Panc1 (cell line): ENCODE data around the gene DNPH1. TPM values are rescaled to one million over a fixed set of nuclear protein-coding genes. Genes with fewer than 3 reads are reported as not detected.

ENCODE experiments used
- ATAC-seq: fragments of 200-7000 bp; cut with Tn5 transposase; 2 replicates; pipeline ENCODE4 v1.9.1; 2020; ENCODE audit warnings: mild to moderate bottlenecking, moderate library complexity
- BruUV-seq: library from RNA; stranded (reverse); fragments of 400-500 nt; replicated peaks from 2 replicates; lab custom pipeline; 2021; lab: Mats Ljungman, UMichigan
- CTCF ChIA-PET: fragments of 300-600 bp; sonication (Branson Sonifier 250); formaldehyde crosslinking; loops from one replicate; lab custom pipeline; 2022; ENCODE audit warnings: antibody characterized with exemption; lab: Charles Lee
- POLR2A ChIA-PET: fragments of 300-600 bp; sonication (Branson Sonifier 250); formaldehyde crosslinking; loops from one replicate; lab custom pipeline; 2022; ENCODE audit warnings: antibody characterized with exemption; lab: Charles Lee
- DNase-seq: peaks from one replicate; pipeline ENCODE4 v3.0.0-alpha.2; 2010; ENCODE audit warnings: low read depth, low spot score
- H3K27ac ChIP-seq: 2 replicates; pipeline ENCODE4 v1.5.1; 2011; ENCODE audit warnings: mild to moderate bottlenecking, low read length, inconsistent platforms
- H3K27me3 ChIP-seq: fragments of 200-500 bp; sonication (Bioruptor generic); 2 replicates; pipeline ENCODE4 v1.6.0; 2014; ENCODE audit warnings: low read length, inconsistent platforms; ENCODE audit not compliant: control insufficient read depth, insufficient read depth
- H3K36me3 ChIP-seq: fragments of 200-500 bp; sonication (Bioruptor generic); 2 replicates; pipeline ENCODE4 v1.5.1; 2014; ENCODE audit warnings: inconsistent platforms, mild to moderate bottlenecking, low read length, moderate library complexity; ENCODE audit not compliant: control insufficient read depth, insufficient read depth
- H3K4me1 ChIP-seq: 2 replicates; pipeline ENCODE4 v1.5.1; 2011; ENCODE audit warnings: inconsistent platforms, mild to moderate bottlenecking, low read length, moderate library complexity; ENCODE audit not compliant: control insufficient read depth, insufficient read depth
- H3K4me3 ChIP-seq, 2 experiments: 2 replicates each; pipeline ENCODE4 v1.5.1; 2011 to 2012; ENCODE audit warnings: low read depth in 2 of 2, low read length in 2 of 2, mild to moderate bottlenecking in 2 of 2, inconsistent platforms in 1 of 2, moderate library complexity in 1 of 2
- H3K9me3 ChIP-seq: fragments of 200-500 bp; sonication (Bioruptor generic); 2 replicates; pipeline ENCODE4 v1.5.1; 2014; ENCODE audit warnings: low read depth, mild to moderate bottlenecking, inconsistent platforms, low read length, moderate library complexity; ENCODE audit not compliant: control insufficient read depth, insufficient read depth
- CTCF ChIP-seq: fragments of 450-650 bp; IDR thresholded peaks from 2 replicates; pipeline ENCODE4 v1.5.1; 2017; ENCODE audit warnings: mild to moderate bottlenecking
- POLR2AphosphoS5 ChIP-seq: IDR thresholded peaks from 2 replicates; pipeline ENCODE4 v1.6.1; 2012; ENCODE audit warnings: mild to moderate bottlenecking, low read depth, low read length, moderate library complexity
- REST ChIP-seq, 2 experiments: IDR thresholded peaks; 2 replicates each; pipeline ENCODE4 v1.6.1; 2011 to 2012; ENCODE audit warnings: low read depth in 2 of 2, control low read depth in 1 of 2, low read length in 1 of 2, mild to moderate bottlenecking in 1 of 2, moderate library complexity in 1 of 2; ENCODE audit not compliant: insufficient read depth in 1 of 2
- SIN3A ChIP-seq: IDR thresholded peaks from 2 replicates; pipeline ENCODE4 v1.6.1; 2012; ENCODE audit warnings: low read depth, mild to moderate bottlenecking, low read length, moderate library complexity, borderline replicate concordance; ENCODE audit not compliant: insufficient read depth
- TCF7L2 ChIP-seq: IDR thresholded peaks from 2 replicates; pipeline ENCODE4 v1.6.1; 2011; ENCODE audit warnings: mild to moderate bottlenecking, low read depth, low read length, inconsistent platforms
- in situ Hi-C: cut with HindIII; loops from 2 replicates; pipeline ENCODE4 v1.10.0; 2016; ENCODE audit warnings: low sequenced_read_pairs, low pct_unique_long_range_greater_than_20kb
- intact Hi-C: fragments of 100-400 bp; cut with micrococcal nuclease; formaldehyde crosslinking; loops from one replicate; pipeline ENCODE4 v1.10.0; 2022; ENCODE audit not compliant: unreplicated experiment
- total RNA-seq: library from RNA; stranded (reverse); gene quantifications from one replicate; pipeline ENCODE4 v1.2.1, GENCODE V29; 2021; ENCODE audit not compliant: unreplicated experiment

The DNPH1 gene
- total RNA-seq, 1 experiment from 2014 or later = 67.3 TPM

- in situ Hi-C loops = no loop called here
- POLR2A ChIA-PET = no interaction called here
- BruUV-seq = no TSS peak
- CTCF ChIA-PET = no interaction called here
- Histone ChIP-seq H3K36me3 (peaks cover 6% of the 10 kb centered on the region; the same call in 1 of the 2 replicates), H3K4me1 (no peaks in the 10 kb centered on the region), H3K27me3 (no peaks in the 10 kb centered on the region), H3K9me3 (no peaks in the 10 kb centered on the region), H3K27ac (no peak overlapping the region), H3K4me3 (no peak overlapping the region)
- no peak for ATAC-seq
- no peak for TF ChIP-seq TCF7L2
- no peak for TF ChIP-seq REST (IDR thresholded peaks at IDR 0.05; ENCODE audit: insufficient read depth in 1 of 2, low read depth in 2 of 2, low read length in 1 of 2)
- DNase-seq = no peak
- intact Hi-C loops = no loop called here
Observed at GRCh38 chr6:43189776-43190304, 39.4 kb downstream of the DNPH1 start.

GRCh38 chr6:43188426-43188825 lies 40.9 kb downstream of the DNPH1 start:
- no TSS peak for BruUV-seq
- in situ Hi-C loops = no loop called here

More at GRCh38 chr6:43188426-43188825, 40.9 kb downstream of the DNPH1 start:
- no peak overlapping the region for H3K27ac ChIP-seq
- no peak for DNase-seq
- 0 out of 2 replicates have a peak, but pooled peaks cover under 1% of the 10 kb centered on the region for H3K4me1 ChIP-seq
- no peak overlapping the region for H3K4me3 ChIP-seq
- no peak for ATAC-seq
- H3K27me3 ChIP-seq = no peaks in the 10 kb centered on the region
- intact Hi-C loops = no loop called here
- no peaks in the 10 kb centered on the region for H3K9me3 ChIP-seq
- ChIA-PET POLR2A (interaction anchor here (0.7 kb wide), 1 partner anchor 32 kb away, joined by 5 read pairs; no protein-coding TSS in a partner anchor), CTCF (no interaction called here)
- peaks cover 6% of the 10 kb centered on the region; the same call in 1 of the 2 replicates for H3K36me3 ChIP-seq
- TF ChIP-seq SIN3A (no peak), POLR2AphosphoS5 (no peak), TCF7L2 (no peak), REST (IDR thresholded peaks at IDR 0.05; ENCODE audit: insufficient read depth in 1 of 2, low read depth in 2 of 2, low read length in 1 of 2) (no peak), CTCF (no peak)
